ENCODE measurements around the gene SCAI. TPM values are rescaled to one million over a fixed set of nuclear protein-coding genes. Genes with fewer than 3 reads are reported as not detected.
"Not testable (repeated sequence)": the region's sequence is repeated elsewhere in the genome, so short reads cannot be mapped to it uniquely, and the experiment has no call there.

The SCAI gene
- polyA plus RNA-seq = 1 to 10 TPM in 2 of 3 donors, under 1 TPM in 1; 0.46 to 4.2 (median 1.4) TPM

GRCh38 chr9:125143377-125144090, at the start of gene SCAI:
Gene SCAI (minus strand): TSS chr9:125143528. CDS start chr9:125143437, 91 bp downstream.
- Mint-ChIP-seq H3K4me1 (peaks cover 14 to 35% of the 10 kb centered on the region in 2 donors), H3K9me3 (no peaks in the 10 kb centered on the region), H3K4me3 (peak within 1 kb of the TSS; percentile 90 to 98 (median 93)), H3K27me3 (ENCODE audit: low read depth in 3 of 3) (peaks cover 5 to 9% (median 7%) of the 10 kb centered on the region in 3 donors), H3K36me3 (peaks cover 0 to 6% (median 6%) of the 10 kb centered on the region in 3 donors), H3K27ac (peak within 1 kb of the TSS; percentile 73 to 96 (median 86))
- DNase-seq = peak; percentile 98 to 99 (median 98)

- H3K27me3 Mint-ChIP-seq (ENCODE audit: low read depth in 3 of 3) = peaks cover 0 to 4% (median 2%) of the 10 kb centered on the region in 3 donors
- H3K4me3 Mint-ChIP-seq = peak overlapping the region; percentile 92 to 97 (median 96)
- no peaks in the 10 kb centered on the region for H3K9me3 Mint-ChIP-seq
- H3K36me3 Mint-ChIP-seq = no peaks in the 10 kb centered on the region
- peak in 1 of 3 donors; percentile 10 for DNase-seq
- H3K27ac Mint-ChIP-seq = peak overlapping the region; percentile 80 to 96 (median 92)
- H3K4me1 Mint-ChIP-seq = peaks cover 30 to 36% of the 10 kb centered on the region in 2 donors
Measured at GRCh38 chr9:125190361-125190801, 47.1 kb upstream of the SCAI start.

GRCh38 chr9:125189361-125190289, 46.3 kb upstream of the SCAI start, which contains the start of gene PPP6C:
Gene PPP6C (minus strand): TSS chr9:125189803. CDS start chr9:125189718, 85 bp downstream.
- peak within 1 kb of the TSS; percentile 80 to 96 (median 92) for H3K27ac Mint-ChIP-seq
- no peaks in the 10 kb centered on the region for H3K36me3 Mint-ChIP-seq
- H3K9me3 Mint-ChIP-seq = no peaks in the 10 kb centered on the region
- peak; percentile 96 for DNase-seq
- H3K4me1 Mint-ChIP-seq = peaks cover 36 to 41% of the 10 kb centered on the region in 2 donors
- H3K4me3 Mint-ChIP-seq = peak within 1 kb of the TSS; percentile 92 to 97 (median 96)
- peaks cover 0 to 4% (median 2%) of the 10 kb centered on the region in 3 donors for H3K27me3 Mint-ChIP-seq (ENCODE audit: low read depth in 3 of 3)

GRCh38 chr9:125189011-125189360, 45.7 kb upstream of the SCAI start:
- H3K36me3 Mint-ChIP-seq = no peaks in the 10 kb centered on the region
- peak overlapping the region; percentile 80 to 96 (median 92) for H3K27ac Mint-ChIP-seq
- H3K4me3 Mint-ChIP-seq = peak overlapping the region; percentile 92 to 97 (median 96)
- DNase-seq = peak in 2 of 3 donors; percentile 39 to 48
- H3K4me1 Mint-ChIP-seq = peaks cover 42 to 43% of the 10 kb centered on the region in 2 donors
- H3K27me3 Mint-ChIP-seq (ENCODE audit: low read depth in 3 of 3) = peaks cover 0 to 4% (median 2%) of the 10 kb centered on the region in 3 donors
- no peaks in the 10 kb centered on the region for H3K9me3 Mint-ChIP-seq

DNA sequence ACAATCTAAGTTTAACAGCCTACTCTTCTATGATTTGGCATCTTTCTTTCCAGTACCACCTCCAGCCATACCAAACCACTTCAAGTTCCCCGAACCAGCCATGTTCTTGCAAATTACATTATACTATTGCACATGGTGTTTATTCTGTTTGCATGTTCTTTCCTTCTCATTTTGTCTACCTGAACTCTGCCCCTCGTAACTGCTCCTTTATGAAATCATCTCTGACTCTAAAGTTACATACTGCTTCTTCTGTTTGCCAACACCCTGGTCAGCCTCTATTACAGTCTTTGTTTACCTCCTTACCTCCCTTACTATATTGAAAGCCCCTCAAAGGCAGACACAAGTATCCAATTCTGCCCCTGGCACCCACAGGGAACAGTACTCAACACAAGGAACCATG, 40.2 kb upstream of the SCAI start:
- Mint-ChIP-seq H3K27ac (peak overlapping the region in 3 of 6 donors; percentile 3 to 43 (median 32)), H3K4me1 (peaks cover 73 to 83% of the 10 kb centered on the region in 2 donors), H3K9me3 (no peaks in the 10 kb centered on the region), H3K36me3 (no peaks in the 10 kb centered on the region), H3K4me3 (no peak overlapping the region), H3K27me3 (ENCODE audit: low read depth in 3 of 3) (peaks cover 0 to 2% (median 0%) of the 10 kb centered on the region in 3 donors)
- DNase-seq = no peak

DNA sequence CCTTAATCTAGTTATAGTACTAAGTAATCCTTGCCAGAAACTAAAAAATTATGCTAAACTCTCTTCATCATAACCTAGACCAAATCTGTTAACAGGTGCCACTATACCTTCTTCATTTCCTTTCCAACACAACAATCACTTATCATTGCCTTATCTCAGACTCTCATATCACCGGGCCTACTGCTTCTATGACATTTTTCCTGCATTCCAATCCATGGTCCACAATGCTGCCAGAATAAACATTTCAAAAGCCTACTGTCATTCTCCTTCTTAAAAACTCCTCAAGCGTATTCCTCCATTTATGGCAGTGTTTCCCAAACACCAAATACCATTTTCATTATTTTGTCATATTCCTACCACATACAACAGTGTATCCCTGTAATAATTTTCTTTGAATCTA, 39.7 kb upstream of the SCAI start:
- no peak overlapping the region for H3K4me3 Mint-ChIP-seq
- H3K36me3 Mint-ChIP-seq = no peaks in the 10 kb centered on the region
- peaks cover 0 to 2% (median 0%) of the 10 kb centered on the region in 3 donors for H3K27me3 Mint-ChIP-seq (ENCODE audit: low read depth in 3 of 3)
- peak overlapping the region in 3 of 6 donors; percentile 1 to 8 (median 4) for H3K27ac Mint-ChIP-seq
- H3K4me1 Mint-ChIP-seq = peaks cover 73 to 86% of the 10 kb centered on the region in 2 donors
- DNase-seq = no peak
- no peaks in the 10 kb centered on the region for H3K9me3 Mint-ChIP-seq

DNA sequence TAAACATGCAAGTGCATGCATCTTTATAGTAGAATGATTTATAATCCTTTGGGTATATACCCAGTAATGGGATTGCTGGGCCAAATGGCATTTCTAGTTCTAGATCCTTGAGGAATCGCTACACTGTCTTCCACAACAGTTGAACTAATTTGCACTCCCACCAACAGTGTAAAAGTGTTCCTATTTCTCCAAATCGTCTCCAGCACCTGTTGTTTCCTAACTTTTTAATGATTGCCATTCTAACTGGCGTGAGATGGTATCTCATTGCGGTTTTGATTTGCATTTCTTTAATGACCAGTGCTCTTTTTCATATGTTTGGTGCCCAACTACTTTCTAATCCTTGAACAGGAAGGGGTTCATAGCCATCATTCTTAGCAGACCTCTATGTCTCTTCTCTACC, 38.4 kb upstream of the SCAI start:
- H3K4me3 Mint-ChIP-seq; H3K36me3 Mint-ChIP-seq; H3K9me3 Mint-ChIP-seq; H3K27me3 Mint-ChIP-seq (ENCODE audit: low read depth in 3 of 3); H3K27ac Mint-ChIP-seq; DNase-seq: not testable (repeated sequence)
- peaks cover 68 to 86% of the 10 kb centered on the region in 2 donors for H3K4me1 Mint-ChIP-seq

GRCh38 chr9:125180876-125181275, 37.5 kb upstream of the SCAI start:
- H3K36me3 Mint-ChIP-seq = no peaks in the 10 kb centered on the region
- DNase-seq = no peak
- no peak overlapping the region for H3K27ac Mint-ChIP-seq
- no peaks in the 10 kb centered on the region for H3K9me3 Mint-ChIP-seq
- no peak overlapping the region for H3K4me3 Mint-ChIP-seq
- H3K27me3 Mint-ChIP-seq (ENCODE audit: low read depth in 3 of 3) = peaks cover 0 to 2% (median 0%) of the 10 kb centered on the region in 3 donors
- peaks cover 72 to 91% of the 10 kb centered on the region in 2 donors for H3K4me1 Mint-ChIP-seq

- DNase-seq; H3K27me3 Mint-ChIP-seq (ENCODE audit: low read depth in 3 of 3); H3K36me3 Mint-ChIP-seq; H3K4me3 Mint-ChIP-seq; H3K9me3 Mint-ChIP-seq: not testable (repeated sequence)
- Mint-ChIP-seq H3K27ac (peak overlapping the region in 2 of 6 donors; percentile 4 to 26), H3K4me1 (peaks cover 64 to 88% of the 10 kb centered on the region in 2 donors)
Measured at GRCh38 chr9:125179776-125180175, 36.4 kb upstream of the SCAI start.

DNA sequence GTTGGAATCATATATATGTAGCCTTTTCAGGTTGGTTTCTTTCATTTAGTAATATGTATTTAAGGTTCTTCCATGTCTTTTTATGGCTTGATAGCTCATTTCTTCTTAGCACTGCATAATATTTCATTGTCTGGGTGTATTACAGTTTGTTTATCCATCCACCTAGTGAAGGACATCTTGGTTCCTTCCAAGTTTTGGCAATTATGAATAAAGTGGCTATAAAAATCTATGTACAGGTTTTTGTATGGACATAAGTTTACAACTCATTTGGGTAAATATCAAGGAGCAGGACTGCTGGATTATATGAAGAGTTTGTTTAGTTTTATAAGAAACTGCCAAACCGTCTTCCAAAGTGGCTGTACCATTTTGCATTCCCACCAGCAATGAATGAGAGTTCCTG, 34.6 kb upstream of the SCAI start:
- H3K27ac Mint-ChIP-seq = peak overlapping the region in 2 of 6 donors; percentile 16 to 55
- H3K4me3 Mint-ChIP-seq = no peak overlapping the region

GRCh38 chr9:125176636-125177035, 33.3 kb upstream of the SCAI start:
- Mint-ChIP-seq H3K36me3 (no peaks in the 10 kb centered on the region), H3K27me3 (ENCODE audit: low read depth in 3 of 3) (peaks cover 0 to 2% (median 0%) of the 10 kb centered on the region in 3 donors), H3K4me3 (no peak overlapping the region), H3K9me3 (no peaks in the 10 kb centered on the region), H3K4me1 (peaks cover 59 to 82% of the 10 kb centered on the region in 2 donors), H3K27ac (peak overlapping the region in 4 of 6 donors; percentile 3 to 54 (median 28))
- no peak for DNase-seq

More for the DNA sequence above, 34.6 kb upstream of the SCAI start:
- Mint-ChIP-seq H3K36me3 (no peaks in the 10 kb centered on the region), H3K27me3 (ENCODE audit: low read depth in 3 of 3) (peaks cover 0 to 2% (median 0%) of the 10 kb centered on the region in 3 donors), H3K4me1 (peaks cover 59 to 82% of the 10 kb centered on the region in 2 donors), H3K9me3 (no peaks in the 10 kb centered on the region)
- DNase-seq = no peak

GRCh38 chr9:125172031-125172755, 28.9 kb upstream of the SCAI start:
- Mint-ChIP-seq H3K9me3 (no peaks in the 10 kb centered on the region), H3K27ac (peak overlapping the region in 5 of 6 donors; percentile 18 to 77 (median 58)), H3K27me3 (ENCODE audit: low read depth in 3 of 3) (peaks cover 0 to 2% (median 0%) of the 10 kb centered on the region in 3 donors), H3K36me3 (peaks cover 8 to 17% (median 15%) of the 10 kb centered on the region in 3 donors), H3K4me3 (peak overlapping the region; percentile 22 to 56 (median 44)), H3K4me1 (peaks cover 38 to 65% of the 10 kb centered on the region in 2 donors)
- no peak for DNase-seq

DNA sequence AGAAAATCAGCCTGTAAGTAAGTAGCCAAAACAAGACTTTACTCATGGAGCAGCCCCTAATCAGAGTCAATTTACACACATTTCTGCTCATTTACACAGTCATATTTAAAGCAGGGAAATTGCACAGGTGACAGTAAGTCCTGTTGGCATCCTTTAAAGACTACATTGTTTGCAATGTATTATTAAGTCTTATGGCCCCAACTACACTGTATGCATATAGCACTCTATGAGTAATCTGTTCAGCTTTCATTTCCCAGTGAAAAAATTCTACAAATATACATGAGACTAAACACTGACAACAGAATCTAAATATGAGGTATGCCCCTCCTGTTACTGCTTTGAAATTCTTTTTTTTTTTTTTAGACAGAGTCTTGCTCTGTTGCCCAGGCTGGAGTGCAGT, 26.6 kb upstream of the SCAI start:
- peaks cover 27 to 48% of the 10 kb centered on the region in 2 donors for H3K4me1 Mint-ChIP-seq
- peaks cover 8 to 17% (median 15%) of the 10 kb centered on the region in 3 donors for H3K36me3 Mint-ChIP-seq
- DNase-seq = no peak
- no peaks in the 10 kb centered on the region for H3K27me3 Mint-ChIP-seq (ENCODE audit: low read depth in 3 of 3)
- H3K27ac Mint-ChIP-seq = no peak overlapping the region
- no peaks in the 10 kb centered on the region for H3K9me3 Mint-ChIP-seq
- no peak overlapping the region for H3K4me3 Mint-ChIP-seq

Measured in immature natural killer cell (primary cell).